ENCODE data around the gene CDC45. TPM values are rescaled to one million over a fixed set of nuclear protein-coding genes. Genes with fewer than 3 reads are reported as not detected.
"Not testable (repeated sequence)": the region's sequence is repeated elsewhere in the genome, so short reads cannot be mapped to it uniquely, and the experiment has no call there.

Gene CDC45
- total RNA-seq, 4 donors from 2014 or later = 3.4 to 16.7 (median 9.1) TPM

GRCh38 chr22:19529811-19530210 is 50.1 kb downstream of the CDC45 start:
- intact Hi-C loops (cut with DNase I) = no loop called here
- no peak for DNase-seq
- Histone ChIP-seq H3K36me3 (no peaks in the 10 kb centered on the region), H3K27ac (no peak overlapping the region), H3K27me3 (peaks cover 0 to 51% (median 0%) of the 10 kb centered on the region in 4 donors), H3K9me3 (no peaks in the 10 kb centered on the region), H3K4me3 (no peak overlapping the region), H3K4me1 (peaks cover 0 to 8% (median 0%) of the 10 kb centered on the region in 3 donors)
- TF ChIP-seq CTCF (IDR thresholded peaks at IDR 0.05) = no peak
- no peak for TF ChIP-seq POLR2A (IDR thresholded peaks at IDR 0.05)
- 69 to 80% methylated on average over 4 of the region's 4 CpGs for WGBS, 2 donors

GRCh38 chr22:19530751-19531150 is 51.0 kb downstream of the CDC45 start:
- Histone ChIP-seq H3K27ac (no peak overlapping the region), H3K4me3 (no peak overlapping the region), H3K36me3 (no peaks in the 10 kb centered on the region), H3K9me3 (no peaks in the 10 kb centered on the region), H3K27me3 (peaks cover 0 to 42% (median 0%) of the 10 kb centered on the region in 4 donors), H3K4me1 (peaks cover 0 to 6% (median 0%) of the 10 kb centered on the region in 3 donors)
- DNase-seq = no peak
- TF ChIP-seq CTCF (IDR thresholded peaks at IDR 0.05) (no peak), POLR2A (IDR thresholded peaks at IDR 0.05) (no peak)
- intact Hi-C loops (cut with DNase I) = no loop called here
- 41 to 83% methylated on average over 1 to 3 of the region's 3 CpGs for WGBS, 2 donors

- H3K4me3 ChIP-seq; H3K4me1 ChIP-seq; H3K27ac ChIP-seq; intact Hi-C loops (cut with DNase I); H3K36me3 ChIP-seq; H3K9me3 ChIP-seq; DNase-seq: not testable (repeated sequence)
- 81 to 90% methylated on average over 5 to 6 of the region's 6 CpGs for WGBS, 2 donors
- peaks cover 0 to 38% (median 0%) of the 10 kb centered on the region in 4 donors for H3K27me3 ChIP-seq
Observed at GRCh38 chr22:19531327-19531726, 51.6 kb downstream of the CDC45 start.

GRCh38 chr22:19533049-19533626 is 53.4 kb downstream of the CDC45 start:
- 82 to 87% methylated on average over 8 of the region's 8 CpGs for WGBS, 2 donors
- H3K4me3 ChIP-seq = no peak overlapping the region
- no peaks in the 10 kb centered on the region for H3K4me1 ChIP-seq
- intact Hi-C loops (cut with DNase I) = no loop called here
- H3K36me3 ChIP-seq = no peaks in the 10 kb centered on the region
- no peak for DNase-seq
- no peaks in the 10 kb centered on the region for H3K9me3 ChIP-seq
- no peak for TF ChIP-seq CTCF (IDR thresholded peaks at IDR 0.05)
- no peak for TF ChIP-seq POLR2A (IDR thresholded peaks at IDR 0.05)
- no peak overlapping the region for H3K27ac ChIP-seq
- peaks cover 0 to 31% (median 0%) of the 10 kb centered on the region in 4 donors for H3K27me3 ChIP-seq

GRCh38 chr22:19533857-19534256 is 54.1 kb downstream of the CDC45 start:
- no peak overlapping the region for H3K4me3 ChIP-seq
- TF ChIP-seq POLR2A (IDR thresholded peaks at IDR 0.05) (no peak), CTCF (IDR thresholded peaks at IDR 0.05) (no peak)
- no peaks in the 10 kb centered on the region for H3K36me3 ChIP-seq
- DNase-seq = no peak
- no peaks in the 10 kb centered on the region for H3K4me1 ChIP-seq
- H3K27ac ChIP-seq = no peak overlapping the region
- intact Hi-C loops (cut with DNase I) = no loop called here
- H3K9me3 ChIP-seq = no peaks in the 10 kb centered on the region
- H3K27me3 ChIP-seq = peaks cover 0 to 27% (median 0%) of the 10 kb centered on the region in 4 donors

- no peak for DNase-seq
- TF ChIP-seq CTCF (IDR thresholded peaks at IDR 0.05) = no peak
- no peak for TF ChIP-seq POLR2A (IDR thresholded peaks at IDR 0.05)
- Histone ChIP-seq H3K36me3 (no peaks in the 10 kb centered on the region), H3K27ac (no peak overlapping the region), H3K4me3 (no peak overlapping the region), H3K4me1 (no peaks in the 10 kb centered on the region), H3K9me3 (no peaks in the 10 kb centered on the region), H3K27me3 (peaks cover 0 to 22% (median 0%) of the 10 kb centered on the region in 4 donors)
- 37 to 50% methylated on average over 3 of the region's 3 CpGs for WGBS, 2 donors
- intact Hi-C loops (cut with DNase I) = no loop called here
Observed at GRCh38 chr22:19535001-19535400, 55.3 kb downstream of the CDC45 start.
